NCI-H2196 (cell line): ENCODE measurements around the gene NAV2.

ENCODE experiments used
- DNase-seq: peaks from one replicate; lab custom pipeline; 2025; ENCODE audit not compliant: unreplicated experiment; lab: John Stamatoyannopoulos, UW

The NAV2 gene

DNA sequence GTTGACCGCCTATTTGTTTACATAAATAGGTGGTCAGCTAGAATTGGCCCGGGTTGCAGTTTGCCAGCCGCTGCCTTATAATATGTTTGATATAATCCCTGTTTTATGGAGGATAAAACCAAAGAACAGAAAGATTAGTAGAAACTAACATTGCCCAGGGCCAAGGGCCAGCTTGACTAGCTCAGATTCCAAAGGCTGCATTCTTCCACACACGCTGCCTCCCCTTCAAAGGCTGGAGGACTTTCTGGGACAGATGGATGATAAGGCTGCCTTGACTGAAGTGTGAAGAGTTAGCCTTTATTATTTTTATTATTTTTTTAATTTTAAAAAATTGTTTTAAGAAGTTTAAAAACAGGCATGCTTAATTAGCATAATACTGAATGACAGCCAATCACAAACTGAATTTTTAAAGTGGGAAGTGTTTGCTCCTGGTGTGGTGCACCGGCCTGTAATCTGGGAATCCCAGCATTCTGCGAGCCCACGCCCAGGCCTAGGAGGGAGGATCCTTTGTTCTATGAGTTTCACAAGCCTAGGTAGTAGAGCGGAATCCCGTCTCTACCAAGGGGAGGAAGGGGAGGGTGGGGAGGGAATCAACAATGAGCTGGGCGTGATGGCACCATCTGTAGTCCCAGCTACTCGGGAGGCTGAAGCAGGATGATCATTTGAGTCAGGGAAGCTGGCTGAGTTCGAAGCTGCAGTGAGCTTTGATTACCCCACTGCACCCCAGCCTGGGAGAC is 114.9 kb downstream of the NAV2 start:
- no peak for DNase-seq

DNA sequence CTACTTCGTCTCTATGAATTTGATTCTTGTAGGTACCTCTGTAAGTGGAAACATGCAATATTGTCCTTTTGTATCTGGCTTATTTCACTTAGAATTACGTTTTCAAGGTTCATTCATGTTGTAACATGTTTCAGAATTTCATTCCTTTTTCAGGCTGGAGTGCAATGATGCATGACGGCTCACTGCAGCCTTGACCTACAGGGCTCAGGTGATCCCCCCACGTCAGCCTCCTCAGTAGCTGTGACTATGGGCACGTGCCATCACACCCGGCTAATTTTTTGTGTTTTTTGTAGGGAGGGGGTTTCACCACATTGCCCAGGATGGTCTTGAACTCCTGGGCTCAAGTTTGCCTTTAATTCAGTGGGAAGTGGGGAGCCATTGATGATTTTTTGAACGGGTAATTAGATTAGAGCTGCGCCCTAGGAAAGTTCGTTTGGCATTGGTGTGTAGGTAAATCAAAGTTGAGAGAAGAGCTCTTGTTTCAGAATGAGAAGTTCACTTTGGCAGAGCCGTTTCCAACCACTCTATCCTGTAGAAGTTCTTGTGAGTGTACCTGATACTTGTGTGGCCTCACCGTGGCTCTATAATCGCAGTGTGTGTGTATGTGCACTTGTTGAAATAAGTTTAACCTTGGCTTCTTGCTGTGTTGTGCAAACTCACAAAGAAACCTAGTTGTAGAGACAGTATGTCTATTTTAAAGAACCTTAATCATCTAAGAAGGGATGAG is 115.9 kb downstream of the NAV2 start:
- DNase-seq, result no peak

DNA sequence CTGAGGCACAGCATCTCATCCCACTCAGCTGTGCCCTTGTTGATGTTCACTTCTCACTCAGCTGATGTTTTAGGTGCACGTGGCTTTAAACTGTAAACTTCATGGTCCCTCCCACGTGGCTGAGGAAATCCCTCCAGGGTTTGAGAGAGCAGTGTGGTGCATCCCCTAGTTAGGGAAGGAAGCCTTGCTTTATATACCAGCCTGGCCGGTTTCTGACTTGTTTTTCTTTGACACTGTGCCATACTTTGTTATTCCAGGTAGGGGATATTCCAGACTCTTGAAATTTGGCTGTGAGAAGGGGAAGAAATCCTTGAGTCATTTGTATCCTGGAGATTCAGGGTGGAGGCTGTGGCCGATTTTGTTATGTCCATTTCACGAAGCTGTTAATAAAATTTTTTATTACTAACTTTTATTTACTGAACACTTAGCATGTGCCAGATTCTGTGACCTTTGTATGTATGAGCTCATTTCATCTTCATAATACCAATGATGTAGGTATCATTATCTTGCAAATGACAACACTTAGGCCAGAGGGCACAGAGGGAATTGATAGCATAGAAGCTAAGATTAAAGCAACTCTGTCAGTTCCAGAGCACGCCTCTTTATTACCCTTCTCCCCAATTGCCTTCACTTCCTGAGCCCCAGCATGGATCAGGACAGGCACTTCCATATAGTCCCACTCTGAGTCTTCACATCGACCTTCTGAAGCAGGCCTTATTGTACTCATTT is 116.6 kb downstream of the NAV2 start:
- DNase-seq, result peak; percentile 64

DNA sequence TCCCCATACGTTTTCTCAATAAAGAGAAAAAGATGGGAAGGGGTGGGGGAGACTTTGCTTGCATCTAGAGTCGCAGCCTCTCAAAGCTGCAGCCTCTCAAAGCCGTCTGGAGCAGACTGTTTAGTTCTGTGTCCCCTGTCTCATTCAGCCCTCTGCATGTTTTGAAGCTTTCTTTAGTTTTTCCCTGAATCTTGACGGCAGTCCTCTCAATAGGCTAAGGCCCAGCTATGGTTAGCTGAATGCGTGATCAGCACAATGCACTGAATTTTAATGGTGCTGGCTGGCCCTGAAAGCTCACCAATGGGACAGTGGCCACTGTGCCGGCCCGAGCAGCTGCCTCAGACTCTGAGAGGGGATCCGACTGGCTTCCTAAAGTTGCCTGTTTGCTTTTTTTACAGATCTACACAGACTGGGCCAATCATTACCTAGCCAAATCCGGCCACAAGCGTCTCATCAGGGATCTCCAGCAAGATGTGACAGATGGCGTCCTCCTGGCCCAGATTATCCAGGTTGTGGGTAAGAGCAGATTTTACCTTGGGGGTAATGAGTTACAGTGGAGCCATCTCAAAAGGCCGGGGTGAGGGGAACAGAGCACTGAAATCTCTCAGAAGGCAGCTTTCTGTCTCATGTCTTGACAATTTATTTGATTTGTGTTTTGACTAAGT is 119.6 kb downstream of the NAV2 start:
- no peak for DNase-seq

DNA sequence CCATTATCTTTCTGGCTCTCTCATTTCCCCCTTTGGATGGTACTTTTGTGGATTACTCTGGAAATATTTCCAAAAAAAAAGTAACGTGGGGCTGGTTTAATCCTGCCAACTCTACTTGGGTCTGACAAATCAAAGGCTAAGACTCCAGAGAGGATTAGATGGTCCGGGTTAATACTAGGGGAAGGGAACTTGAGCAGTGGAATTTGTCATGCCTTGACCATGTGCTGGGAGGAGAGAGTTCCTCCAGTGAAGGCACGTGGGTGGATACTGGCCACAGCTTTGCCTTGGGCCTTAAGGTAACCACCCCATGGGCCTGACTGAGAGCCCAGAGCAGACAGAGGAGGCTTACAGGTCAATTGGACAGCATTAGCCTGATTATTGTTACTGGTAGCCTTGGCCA is 120.3 kb downstream of the NAV2 start:
- no peak for DNase-seq

DNA sequence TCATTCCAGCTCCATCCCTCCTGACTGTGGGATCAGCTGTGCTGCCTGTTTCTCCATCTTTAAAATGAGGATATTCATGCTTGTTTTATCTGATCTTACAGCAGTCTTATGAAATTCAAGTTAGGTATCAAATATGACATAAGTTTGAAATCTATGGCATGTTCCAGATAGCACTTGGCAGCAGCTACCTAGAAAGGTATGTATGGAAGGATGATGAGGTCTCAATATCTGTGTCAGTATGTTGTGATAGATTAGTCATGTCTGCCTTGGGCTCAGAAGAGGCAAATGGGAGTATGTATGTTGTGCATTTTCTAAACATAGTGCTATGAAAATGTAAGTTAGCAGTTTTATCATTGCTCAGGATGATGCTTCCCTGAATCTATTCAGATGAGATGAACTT is 122.1 kb downstream of the NAV2 start:
- no peak for DNase-seq

DNA sequence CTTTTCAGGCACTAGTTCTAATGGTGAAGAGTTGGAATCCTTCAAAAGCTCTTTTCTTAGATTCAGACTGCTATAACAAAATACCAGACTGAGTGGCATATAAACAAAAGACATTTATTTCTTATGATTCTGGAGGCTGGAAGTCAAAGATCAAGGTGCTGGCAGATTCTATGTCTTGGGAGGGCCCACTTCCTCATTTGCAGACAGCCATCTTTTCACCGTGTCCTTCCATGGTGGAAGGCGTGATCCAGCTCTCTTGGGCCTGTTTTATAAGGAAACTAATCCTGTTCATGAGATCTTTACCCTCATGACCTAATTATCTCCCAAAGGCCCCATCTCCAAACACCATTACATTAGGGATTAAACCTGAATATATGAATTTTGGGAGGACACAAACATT is 124.0 kb downstream of the NAV2 start:
- no peak for DNase-seq

DNA sequence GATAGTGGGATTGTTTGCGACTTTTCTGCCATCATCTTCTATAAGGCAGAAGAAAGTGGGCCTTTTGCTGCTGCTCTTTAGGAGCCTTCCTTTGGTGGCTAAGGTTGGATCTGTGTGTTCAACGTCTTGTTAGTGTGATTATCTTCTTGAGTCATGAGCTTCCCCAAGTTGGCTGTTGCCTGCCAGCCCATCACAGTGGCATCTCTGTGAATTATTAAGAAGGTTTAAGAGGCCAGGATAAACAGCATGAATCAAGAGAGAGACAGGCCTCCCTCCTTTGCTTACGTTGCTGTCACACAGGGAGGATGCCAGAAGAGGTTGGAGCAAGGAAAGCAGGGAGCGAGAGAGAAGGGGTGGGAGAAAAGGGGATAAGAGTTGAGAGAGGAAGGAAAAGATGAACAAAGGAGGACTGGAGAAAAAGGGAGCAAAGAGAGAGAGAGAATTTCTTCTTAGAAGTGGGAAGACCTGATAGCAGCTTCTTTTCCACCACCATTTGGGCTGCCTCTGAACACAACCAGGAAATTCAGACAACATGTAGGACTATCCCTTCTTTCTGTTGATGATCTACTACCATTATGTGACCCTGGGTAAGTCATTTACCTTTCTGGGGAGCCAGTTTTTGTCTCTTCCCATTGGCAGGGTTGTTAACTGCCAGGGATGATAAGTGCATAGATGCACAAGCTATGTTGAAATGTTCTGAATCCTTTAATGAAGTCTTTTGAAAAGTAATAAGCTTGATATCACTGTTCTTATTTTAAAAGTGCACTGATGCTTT is 126.5 kb downstream of the NAV2 start:
- DNase-seq, result no peak

DNA sequence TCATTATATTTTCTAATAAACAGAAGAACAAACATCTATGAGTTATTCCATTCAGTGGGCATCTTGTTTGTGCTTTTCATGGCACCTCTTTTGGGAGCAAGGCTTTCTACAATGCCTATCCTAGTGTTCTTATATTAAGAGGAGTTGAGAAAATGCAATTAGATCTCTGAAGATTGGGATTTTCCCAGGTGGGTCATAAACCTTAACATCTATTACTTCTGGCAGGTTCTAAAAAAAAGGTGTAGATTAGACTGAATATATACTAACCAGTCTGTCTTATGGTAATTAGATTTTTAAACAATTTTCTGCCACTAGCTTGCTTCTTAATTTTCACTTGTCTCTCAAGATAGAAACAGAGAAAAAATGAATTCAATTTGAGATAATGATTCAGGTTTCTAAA is 128.3 kb downstream of the NAV2 start:
- DNase-seq, result no peak

DNA sequence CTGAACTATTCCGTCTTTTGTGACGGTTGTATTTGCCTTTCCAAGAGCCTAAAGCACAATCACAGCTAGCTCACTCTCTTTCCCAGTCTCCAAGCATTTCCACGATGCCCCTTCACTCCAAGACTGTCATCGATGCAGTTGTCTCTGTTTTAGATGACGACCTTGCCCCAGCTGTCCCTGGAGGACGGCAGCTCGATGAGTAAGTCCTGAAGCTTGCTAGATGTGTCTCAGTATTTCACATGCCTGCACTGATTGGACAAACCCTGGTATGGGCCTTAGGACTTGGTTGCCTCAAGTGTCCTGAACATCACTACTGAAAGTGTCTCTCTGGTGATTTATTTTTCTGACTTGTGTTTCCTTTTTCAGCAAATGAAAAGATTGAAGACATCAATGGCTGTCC is 129.9 kb downstream of the NAV2 start:
- no peak for DNase-seq

DNA sequence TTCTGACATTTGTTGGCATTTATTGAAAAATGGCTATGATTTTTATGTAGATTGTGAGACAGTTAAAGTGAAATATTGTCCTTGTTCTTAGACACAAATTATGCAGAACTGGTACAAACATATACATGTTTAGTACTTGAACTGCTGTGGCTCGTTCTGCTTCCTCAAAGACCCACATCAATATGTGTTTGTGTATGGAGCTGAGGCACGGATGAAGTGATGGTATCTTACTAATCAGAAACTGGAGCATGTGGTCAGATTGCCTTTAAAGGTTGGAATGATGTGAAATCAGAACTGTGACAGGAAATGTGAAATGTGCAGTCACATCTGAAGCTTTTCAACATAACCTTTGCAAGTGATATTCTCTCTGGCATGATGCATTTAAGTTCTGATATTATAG is 130.4 kb downstream of the NAV2 start:
- DNase-seq, result no peak

DNA sequence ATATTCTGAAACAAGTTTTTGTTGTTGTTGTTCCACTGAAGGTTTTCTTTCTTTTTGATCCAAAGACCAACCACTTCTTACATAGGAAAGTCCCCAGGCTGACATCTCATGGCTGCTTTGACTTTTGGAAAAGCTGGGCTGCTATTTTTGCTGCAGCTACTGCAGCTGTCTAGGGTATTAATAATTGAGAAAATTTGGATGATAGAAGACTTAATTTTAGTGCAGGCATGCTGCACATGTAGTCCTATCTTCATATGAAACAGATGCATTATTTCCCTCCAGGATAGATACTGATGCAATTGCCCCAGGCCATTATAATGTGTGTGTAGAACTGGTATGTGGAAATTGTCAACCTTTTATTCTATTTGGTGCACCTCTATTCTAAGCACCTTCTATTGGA is 131.4 kb downstream of the NAV2 start:
- DNase-seq, result no peak

DNA sequence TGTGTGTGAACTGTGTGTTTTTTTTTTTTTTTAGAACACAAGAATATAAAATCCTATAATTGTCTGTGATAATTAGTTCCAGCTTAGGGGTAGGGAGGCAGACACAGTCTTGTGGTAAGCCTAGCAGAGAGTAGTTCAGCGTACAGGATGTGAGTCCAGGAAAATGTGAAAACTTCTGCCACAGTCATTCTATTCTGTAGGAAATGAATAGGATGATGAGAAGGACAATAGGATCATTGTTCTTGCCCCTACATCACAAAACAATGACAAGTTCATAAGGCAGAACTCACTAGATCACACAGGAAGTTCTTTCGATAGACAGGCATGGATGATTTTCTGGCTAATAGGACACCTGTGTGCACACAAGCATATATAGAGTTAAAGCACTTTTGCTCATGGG is 132.2 kb downstream of the NAV2 start:
- no peak for DNase-seq

DNA sequence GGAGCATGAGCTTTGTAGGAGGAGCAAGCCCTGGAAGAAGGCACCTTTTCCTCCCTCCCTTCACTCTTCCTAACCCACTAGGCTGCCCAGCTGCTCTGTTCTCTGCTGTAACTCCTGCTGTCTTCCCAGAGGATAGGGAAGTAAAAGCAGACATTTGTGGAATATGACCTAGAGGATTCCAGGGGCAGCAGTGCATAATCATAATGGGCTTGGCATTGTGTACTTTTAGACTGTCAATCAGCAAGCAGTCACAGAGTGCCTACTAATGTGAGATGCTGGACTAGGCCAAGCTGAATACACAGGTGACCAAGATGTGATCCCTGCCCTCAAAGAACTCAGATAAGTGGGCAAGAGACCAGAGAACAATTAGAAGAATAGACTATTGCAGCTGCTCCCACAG is 133.0 kb downstream of the NAV2 start:
- no peak for DNase-seq

DNA sequence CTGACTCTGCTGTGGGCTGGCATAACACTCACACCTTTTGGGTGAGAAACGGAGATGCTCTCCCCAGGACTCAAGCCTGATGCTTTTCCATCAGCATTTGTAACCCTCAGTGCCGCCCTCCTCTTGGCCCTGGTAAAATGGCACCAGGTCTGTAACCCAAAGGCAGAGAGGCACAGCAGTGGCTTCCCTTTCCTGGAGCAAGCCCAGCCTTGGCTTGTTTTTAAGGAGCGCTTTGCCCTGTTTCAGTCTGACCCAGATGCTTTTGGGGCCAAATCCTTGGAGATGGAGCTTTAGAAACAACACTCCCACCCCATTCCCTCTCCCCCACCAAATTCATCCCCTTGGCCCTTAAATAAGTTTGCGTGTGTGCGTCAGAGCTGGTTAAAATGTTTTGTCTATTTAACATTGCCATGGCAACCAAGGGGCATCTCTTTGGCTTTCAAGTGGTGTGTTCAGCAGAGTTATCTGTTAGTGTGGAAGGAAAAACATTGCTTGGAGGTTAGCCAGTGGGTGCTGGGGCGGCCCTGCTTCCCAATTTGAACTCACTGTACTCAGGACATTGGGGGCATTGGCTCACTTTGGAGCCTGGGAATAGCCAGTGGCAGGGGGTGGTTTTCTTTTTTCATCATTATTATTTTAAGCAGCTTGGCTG is 134.1 kb downstream of the NAV2 start:
- peak; percentile 52 for DNase-seq

DNA sequence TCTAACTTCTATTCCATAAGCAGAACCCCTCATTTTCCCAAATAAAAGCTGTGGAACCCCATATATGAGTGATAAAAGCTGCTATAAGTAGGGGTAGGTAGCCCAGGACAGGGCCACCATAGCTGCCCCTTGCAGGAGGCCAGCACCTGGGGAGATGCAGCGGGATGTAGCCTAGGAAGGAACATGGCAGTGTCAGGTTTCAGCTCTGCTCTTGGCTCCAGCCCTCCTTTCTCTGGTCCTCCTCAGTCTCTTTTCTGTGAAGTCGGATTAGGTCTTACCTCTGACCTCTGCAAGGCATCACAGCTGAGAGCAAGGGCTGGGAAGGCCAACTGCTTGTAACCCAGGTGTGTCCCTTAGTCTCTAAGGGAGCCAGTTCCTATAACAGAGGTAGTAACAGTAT is 135.6 kb downstream of the NAV2 start:
- DNase-seq, result no peak

DNA sequence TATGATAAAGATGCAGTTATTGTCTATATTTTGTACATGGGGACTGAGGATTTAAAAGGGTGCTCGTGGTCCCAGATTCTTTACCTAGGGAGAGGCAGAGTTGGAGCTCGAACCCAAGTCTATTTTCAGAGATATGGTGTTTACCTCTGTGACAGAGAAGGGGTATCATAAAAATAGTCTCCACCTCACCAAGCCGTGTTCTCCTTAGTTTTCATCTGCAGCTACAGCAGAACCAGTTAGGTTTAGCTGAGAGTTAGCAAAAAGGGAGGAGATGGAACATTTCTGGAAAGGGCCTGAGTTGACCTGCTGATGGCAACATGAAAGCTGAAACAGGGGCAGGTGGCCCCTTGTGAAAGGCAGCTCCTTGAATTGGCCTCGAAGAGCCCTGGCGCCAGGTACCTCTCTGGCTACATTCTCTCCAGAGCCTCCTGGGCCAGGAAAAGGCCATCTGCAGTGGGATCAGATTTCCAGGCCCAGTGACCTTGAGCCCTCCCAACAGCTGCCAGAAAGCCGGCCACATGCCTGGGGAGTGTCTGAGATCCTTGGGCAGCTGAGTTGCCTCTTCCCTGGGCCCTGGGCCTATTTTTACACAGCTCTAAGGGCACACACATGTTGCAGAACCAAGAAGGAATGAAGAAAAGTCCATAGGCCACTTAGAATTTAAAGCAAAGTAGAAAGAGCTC is 136.6 kb downstream of the NAV2 start:
- peak; percentile 90 for DNase-seq

DNA sequence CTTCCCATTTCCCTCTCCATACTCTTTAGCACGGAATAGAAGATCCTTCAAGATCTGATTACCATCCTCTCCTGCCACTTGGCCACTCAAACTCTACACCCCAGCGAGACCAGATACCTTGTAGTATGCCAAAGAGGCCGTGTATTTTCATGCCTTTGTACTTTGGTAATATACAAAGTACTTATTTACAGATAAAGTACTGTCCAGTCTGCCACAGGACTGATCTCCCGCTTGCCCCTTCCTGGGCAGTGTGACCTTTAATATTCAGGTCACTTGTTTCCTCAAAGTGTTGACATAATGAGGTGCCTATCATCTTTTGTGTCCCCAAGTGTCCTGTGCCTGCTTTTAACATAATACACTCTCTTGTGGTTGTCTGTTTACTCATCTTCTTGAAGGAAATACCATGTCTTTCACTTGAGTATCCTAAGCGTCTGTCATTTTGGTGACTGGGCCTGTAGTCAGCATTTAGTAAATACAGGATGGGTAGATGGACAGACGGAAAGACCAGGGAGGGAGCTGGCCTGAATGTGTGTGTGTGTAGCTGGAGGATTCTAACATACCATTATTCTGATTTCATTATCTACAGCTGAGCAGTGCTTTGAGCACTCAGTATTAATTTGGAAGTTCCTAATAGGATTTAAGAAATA is 137.4 kb downstream of the NAV2 start:
- DNase-seq, result no peak

DNA sequence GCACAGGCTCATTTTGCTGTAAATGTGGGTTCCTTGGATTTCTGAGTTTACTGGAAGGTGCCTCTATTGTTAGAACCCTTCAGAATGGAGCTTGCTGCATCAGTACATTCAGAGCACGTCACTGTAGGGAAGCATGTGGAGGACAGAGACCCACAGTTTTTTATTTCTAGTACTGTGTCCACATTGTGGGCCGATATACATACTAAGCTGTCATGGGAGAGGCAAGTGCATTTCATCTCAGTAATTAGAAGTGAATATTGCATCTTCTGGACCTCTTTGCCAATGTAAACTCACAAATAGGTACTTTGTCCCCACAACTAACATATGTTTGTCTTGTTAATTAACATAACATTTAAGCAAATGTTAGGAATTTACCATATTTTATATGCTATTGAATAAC is 139.7 kb downstream of the NAV2 start:
- no peak for DNase-seq
